ENCODE results near the gene CASP10.
A peak's percentile ranks its signal among the peaks of the same experiment; 100 is the strongest.

GRCh38 chr2:201151127-201151981 is 31.6 kb upstream of the CASP10 start:
- TF ChIP-seq CTCF (IDR thresholded peaks at IDR 0.05; ENCODE audit: insufficient read depth, low read length) (no peak), SPI1 (IDR thresholded peaks at IDR 0.05; ENCODE audit: borderline replicate concordance, low read depth) (peak; percentile 93), GABPA (IDR thresholded peaks at IDR 0.05; ENCODE audit: low read depth) (no peak), POLR2AphosphoS5 (IDR thresholded peaks at IDR 0.05; ENCODE audit: low read depth) (no peak)
